HUDEP-2 (cell line): ENCODE results near the gene MAB21L1.

Experiments
- DNase-seq, 76 experiments: peaks; one replicate each; lab custom pipeline; 2025; ENCODE audit not compliant: unreplicated experiment in 76 of 76; lab: John Stamatoyannopoulos, UW

MAB21L1 gene

GRCh38 chr13:35449821-35450220 is 26.7 kb downstream of the MAB21L1 start:
- no peak for DNase-seq

GRCh38 chr13:35448465-35448864 is 28.0 kb downstream of the MAB21L1 start:
- no peak for DNase-seq
